SJSA1 (cell line): ENCODE measurements around the gene PSMG4. TPM values are rescaled to one million over a fixed set of nuclear protein-coding genes. Genes with fewer than 3 reads are reported as not detected.

Experiments
- DNase-seq, 2 experiments: peaks; one replicate each; pipeline ENCODE4 v3.0.0-alpha.2; 2015 to 2020; ENCODE audit warnings: low spot score in 2 of 2, low read depth in 1 of 2
- H3K27ac ChIP-seq: fragments of 250-450 bp; sonication (Bioruptor Pico); 2 replicates; pipeline ENCODE4 v1.5.1; 2020; ENCODE audit warnings: mild to moderate bottlenecking, moderate library complexity
- H3K27me3 ChIP-seq: fragments of 250-450 bp; sonication (Bioruptor Pico); replicated peaks from 2 replicates; pipeline ENCODE4 v1.5.1; 2020; ENCODE audit warnings: mild to moderate bottlenecking, moderate library complexity
- H3K36me3 ChIP-seq: fragments of 250-450 bp; sonication (Bioruptor Pico); 2 replicates; pipeline ENCODE4 v1.5.1; 2020; ENCODE audit warnings: mild to moderate bottlenecking
- H3K4me1 ChIP-seq: fragments of 250-450 bp; sonication (Bioruptor Pico); replicated peaks from 2 replicates; pipeline ENCODE4 v1.6.1; 2021; ENCODE audit warnings: mild to moderate bottlenecking
- H3K4me3 ChIP-seq: fragments of 250-450 bp; sonication (Bioruptor Pico); 2 replicates; pipeline ENCODE4 v1.5.1; 2020; ENCODE audit warnings: mild to moderate bottlenecking
- H3K9me3 ChIP-seq: fragments of 250-450 bp; sonication (Bioruptor Pico); replicated peaks from 2 replicates; pipeline ENCODE4 v1.5.1; 2020; ENCODE audit warnings: mild to moderate bottlenecking
- total RNA-seq: library from RNA; depleted of rRNA; stranded (reverse); fragments of >200 nt; shearing (Covaris generic); gene quantifications from 2 replicates; pipeline ENCODE4 v1.2.3, GENCODE V29; 2014

PSMG4 gene
- total RNA-seq, 1 experiment from 2014 or later: 16.1 TPM

DNA sequence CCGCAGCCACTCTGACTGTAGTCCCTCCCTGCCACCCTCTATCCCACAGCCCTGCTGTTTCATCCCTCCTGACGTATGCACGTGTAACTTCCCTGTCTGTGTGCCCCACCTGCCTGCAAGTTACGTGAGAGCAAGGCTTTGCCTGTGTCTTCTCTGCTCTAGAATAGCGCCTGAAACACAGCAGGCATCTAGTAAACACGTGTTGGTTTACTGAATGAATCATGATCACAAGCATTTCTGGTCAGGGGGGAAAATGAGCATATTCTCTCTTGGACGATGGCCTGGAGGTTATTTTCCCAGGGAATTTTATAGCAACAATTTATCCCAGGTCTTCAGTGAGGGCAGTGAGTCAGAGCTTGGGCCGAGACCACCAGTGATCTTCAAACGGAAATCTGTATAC lies 38.3 kb downstream of the PSMG4 start:
- Histone ChIP-seq H3K27me3 (no peaks in the 10 kb centered on the region), H3K4me3 (no peak overlapping the region), H3K36me3 (no peaks in the 10 kb centered on the region), H3K9me3 (no peaks in the 10 kb centered on the region), H3K4me1 (peaks cover 27% of the 10 kb centered on the region), H3K27ac (peak overlapping the region; percentile 73)
- DNase-seq: peak; percentile 75 to 92

DNA sequence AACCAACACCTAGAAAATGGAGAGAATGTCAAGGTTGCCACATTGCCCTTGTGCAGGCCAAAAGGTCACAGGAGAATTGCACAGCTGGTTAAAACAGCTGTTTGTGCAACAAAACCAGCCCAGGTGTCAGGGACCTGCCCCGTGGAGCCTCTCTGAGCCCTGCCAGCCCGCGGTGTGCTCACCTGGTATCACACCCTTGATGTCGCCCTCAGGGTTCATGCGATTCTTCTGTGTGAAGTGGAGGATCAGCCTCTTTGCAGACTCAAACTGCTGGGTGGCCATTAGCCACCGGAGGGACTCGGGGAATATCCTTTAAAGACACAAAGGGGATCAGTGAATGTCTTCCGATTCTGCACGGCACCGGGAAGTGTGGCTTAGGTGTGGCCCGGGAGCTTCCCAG lies 39.2 kb downstream of the PSMG4 start:
- Histone ChIP-seq H3K27me3 (no peaks in the 10 kb centered on the region), H3K36me3 (no peaks in the 10 kb centered on the region), H3K27ac (peak overlapping the region; percentile 73), H3K4me3 (no peak overlapping the region), H3K4me1 (peaks cover 27% of the 10 kb centered on the region), H3K9me3 (no peaks in the 10 kb centered on the region)
- DNase-seq: no peak

DNA sequence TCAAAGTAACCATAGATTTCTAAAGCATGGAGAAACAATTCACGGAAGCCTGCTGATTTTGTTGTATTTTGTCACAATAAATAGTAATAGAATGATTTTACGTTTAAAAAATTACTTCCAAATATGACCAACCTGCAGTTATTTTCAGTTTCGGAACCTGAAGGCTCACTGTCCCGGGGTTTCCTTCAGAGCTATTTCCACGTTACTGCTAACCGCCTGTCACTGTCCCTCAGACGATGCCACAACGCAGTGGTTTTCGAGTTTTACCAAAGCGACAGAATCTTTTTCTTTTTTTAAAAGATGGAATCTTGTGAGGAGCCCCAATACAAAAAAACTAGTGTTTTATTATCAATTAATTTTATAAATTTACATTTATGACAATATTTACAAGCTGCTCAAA lies 40.5 kb downstream of the PSMG4 start:
- H3K9me3 ChIP-seq: no peaks in the 10 kb centered on the region
- peaks cover 27% of the 10 kb centered on the region for H3K4me1 ChIP-seq
- no peak overlapping the region for H3K27ac ChIP-seq
- H3K36me3 ChIP-seq: no peaks in the 10 kb centered on the region
- no peak overlapping the region for H3K4me3 ChIP-seq
- no peak for DNase-seq
- H3K27me3 ChIP-seq: no peaks in the 10 kb centered on the region

DNA sequence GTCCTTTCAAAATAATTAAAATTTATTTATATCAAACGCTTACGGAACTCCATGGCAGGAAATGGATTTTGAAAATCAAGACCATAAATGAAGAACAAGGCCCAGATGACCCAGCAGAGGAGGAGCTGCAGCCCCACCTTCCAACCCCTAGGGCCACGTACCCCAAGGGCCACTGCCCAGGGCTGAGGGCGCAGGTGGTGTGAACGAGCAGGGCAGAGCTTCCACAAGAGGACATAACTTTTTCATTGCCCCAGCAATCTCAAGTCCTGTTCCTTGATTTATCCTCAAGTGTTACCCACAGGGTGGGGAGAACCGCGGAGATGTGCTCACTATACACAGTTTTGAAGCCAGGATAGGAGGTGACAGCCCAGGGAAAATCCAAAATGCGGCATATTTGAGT lies 42.8 kb downstream of the PSMG4 start:
- H3K36me3 ChIP-seq: no peaks in the 10 kb centered on the region
- H3K4me1 ChIP-seq: peaks cover 17% of the 10 kb centered on the region

DNA sequence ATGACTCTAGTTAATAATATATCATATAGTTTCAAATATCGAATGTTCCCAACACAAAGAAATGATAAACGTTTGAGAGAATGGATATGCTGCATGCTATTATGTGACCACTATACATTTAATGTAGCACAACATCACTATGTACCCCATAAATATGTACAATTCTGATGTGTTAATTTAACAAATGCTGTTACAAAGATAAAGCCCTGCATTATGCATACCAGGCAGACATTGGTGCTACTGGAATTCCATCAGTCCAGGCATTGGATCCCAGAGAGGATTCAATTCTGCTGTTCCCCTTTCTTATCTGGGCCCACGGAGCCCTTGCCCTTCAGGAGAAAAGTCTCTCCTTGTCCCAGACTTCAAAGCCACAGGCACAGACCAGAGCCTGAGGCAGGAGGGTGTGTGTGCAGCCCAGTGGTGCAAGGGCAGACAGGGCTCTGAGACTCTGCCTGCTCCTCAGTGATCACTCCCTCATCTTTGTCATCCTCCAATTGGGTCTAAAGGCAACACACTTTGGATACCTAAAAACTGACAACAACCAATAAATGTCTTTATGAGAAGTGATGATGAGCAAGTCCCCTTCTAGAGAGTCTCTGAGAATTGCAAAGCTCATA lies 45.2 kb downstream of the PSMG4 start:
- Histone ChIP-seq H3K36me3 (no peaks in the 10 kb centered on the region), H3K4me1 (no peaks in the 10 kb centered on the region), H3K4me3 (no peak overlapping the region), H3K9me3 (no peaks in the 10 kb centered on the region), H3K27ac (no peak overlapping the region), H3K27me3 (no peaks in the 10 kb centered on the region)
- DNase-seq: no peak

More for the DNA sequence above, 42.8 kb downstream of the PSMG4 start:
- no peak overlapping the region for H3K27ac ChIP-seq
- H3K4me3 ChIP-seq: no peak overlapping the region
- no peaks in the 10 kb centered on the region for H3K27me3 ChIP-seq
- DNase-seq: no peak
- H3K9me3 ChIP-seq: no peaks in the 10 kb centered on the region

DNA sequence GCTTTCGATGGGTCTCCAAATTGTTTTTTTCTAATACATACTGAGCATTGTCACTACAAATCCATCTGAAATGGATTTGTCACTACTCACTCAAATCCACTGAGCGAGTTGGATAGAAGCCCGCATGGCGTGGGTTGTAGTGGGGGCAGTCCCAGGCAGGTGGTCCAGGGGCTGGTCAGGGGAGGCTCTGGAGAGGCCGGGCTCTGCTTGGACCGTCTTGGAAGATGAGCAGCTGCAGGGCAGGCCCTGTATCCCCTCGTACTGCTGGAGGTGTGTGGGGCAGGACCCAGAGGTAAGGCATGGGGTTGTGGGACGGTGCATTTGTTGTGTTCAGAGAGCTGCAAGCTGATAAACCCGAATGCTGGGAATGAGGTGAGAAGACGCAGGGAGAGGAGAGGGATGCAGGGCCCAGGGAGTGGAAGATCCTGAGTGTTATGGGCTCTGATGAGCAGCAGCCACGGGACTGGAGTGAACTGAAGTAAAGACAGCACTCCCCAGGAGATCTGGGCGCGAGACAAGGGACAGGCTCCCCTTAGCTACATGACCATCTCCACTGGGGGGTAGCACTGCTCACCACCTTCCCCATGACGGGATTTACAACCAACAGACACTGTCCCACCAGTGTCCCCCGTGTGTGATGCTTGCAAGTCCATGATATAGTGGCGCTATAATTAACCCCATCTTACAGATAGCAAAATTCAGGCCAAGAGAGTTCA lies 45.9 kb downstream of the PSMG4 start:
- Histone ChIP-seq H3K4me3 (no peak overlapping the region), H3K4me1 (no peaks in the 10 kb centered on the region), H3K27me3 (no peaks in the 10 kb centered on the region), H3K36me3 (no peaks in the 10 kb centered on the region), H3K9me3 (no peaks in the 10 kb centered on the region), H3K27ac (no peak overlapping the region)
- no peak for DNase-seq

DNA sequence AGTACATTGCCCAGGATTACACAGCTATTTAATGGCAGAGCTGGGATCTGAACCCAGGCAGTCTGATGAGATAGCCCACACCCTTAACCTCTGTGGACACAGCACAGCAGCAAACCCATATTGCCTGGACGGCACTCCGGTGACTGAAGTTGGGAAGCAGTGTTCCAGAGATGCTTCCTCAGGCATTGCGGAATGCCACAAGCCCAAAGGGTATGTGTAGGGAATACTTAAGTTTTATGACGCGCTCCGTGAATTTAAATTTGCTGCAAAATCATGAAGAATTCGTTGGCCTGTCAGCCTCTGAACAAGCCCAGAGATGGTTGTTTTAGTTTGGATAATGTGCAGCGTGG lies 46.4 kb downstream of the PSMG4 start:
- Histone ChIP-seq H3K9me3 (no peaks in the 10 kb centered on the region), H3K27me3 (no peaks in the 10 kb centered on the region), H3K27ac (no peak overlapping the region), H3K36me3 (no peaks in the 10 kb centered on the region), H3K4me3 (no peak overlapping the region), H3K4me1 (no peaks in the 10 kb centered on the region)
- DNase-seq: no peak

DNA sequence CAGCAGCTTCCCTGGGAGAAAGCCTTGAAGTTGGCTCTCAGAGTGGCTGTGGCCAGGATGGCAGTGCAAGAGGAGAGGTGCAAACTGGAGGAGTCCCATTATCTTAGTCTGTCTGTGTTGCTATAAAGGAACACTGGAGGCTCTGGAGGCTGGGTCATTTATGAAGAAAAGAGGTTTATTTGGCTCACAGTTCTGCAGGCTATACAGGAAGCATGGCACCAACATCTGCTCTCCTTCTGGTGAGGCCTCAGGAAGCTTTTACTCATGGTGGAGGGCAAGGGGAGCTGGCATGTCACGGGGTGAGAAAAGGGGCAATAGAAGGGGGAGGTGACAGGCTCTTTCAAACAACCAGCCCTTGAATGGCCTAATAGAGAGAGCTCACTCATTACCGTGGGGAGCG lies 47.1 kb downstream of the PSMG4 start:
- H3K4me3 ChIP-seq: no peak overlapping the region
- no peak overlapping the region for H3K27ac ChIP-seq
- no peak for DNase-seq
- no peaks in the 10 kb centered on the region for H3K9me3 ChIP-seq
- H3K36me3 ChIP-seq: no peaks in the 10 kb centered on the region
- H3K27me3 ChIP-seq: no peaks in the 10 kb centered on the region
- H3K4me1 ChIP-seq: no peaks in the 10 kb centered on the region

DNA sequence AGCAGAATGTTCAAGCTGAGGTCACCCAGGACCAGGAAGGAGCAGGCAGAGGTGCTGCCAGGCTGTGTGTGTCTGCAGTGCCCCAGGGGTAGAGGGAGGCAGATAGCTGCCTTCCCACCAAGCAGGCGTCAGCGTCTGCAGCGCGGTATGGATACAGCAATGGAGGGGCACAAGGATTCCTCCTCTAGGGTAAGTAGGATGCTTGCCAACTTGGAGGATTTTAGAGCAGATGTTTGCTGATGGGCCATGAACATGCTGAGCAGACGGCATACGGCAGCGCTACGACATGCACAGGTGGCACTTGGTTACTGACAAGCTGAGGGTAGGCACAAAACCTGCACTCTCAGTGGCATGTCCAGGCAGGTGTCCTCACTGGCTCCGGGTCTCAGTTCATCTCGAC lies 48.1 kb downstream of the PSMG4 start:
- no peaks in the 10 kb centered on the region for H3K36me3 ChIP-seq
- no peak overlapping the region for H3K4me3 ChIP-seq
- H3K4me1 ChIP-seq: no peaks in the 10 kb centered on the region
- no peak for DNase-seq
- H3K27me3 ChIP-seq: no peaks in the 10 kb centered on the region
- no peak overlapping the region for H3K27ac ChIP-seq
- H3K9me3 ChIP-seq: no peaks in the 10 kb centered on the region

DNA sequence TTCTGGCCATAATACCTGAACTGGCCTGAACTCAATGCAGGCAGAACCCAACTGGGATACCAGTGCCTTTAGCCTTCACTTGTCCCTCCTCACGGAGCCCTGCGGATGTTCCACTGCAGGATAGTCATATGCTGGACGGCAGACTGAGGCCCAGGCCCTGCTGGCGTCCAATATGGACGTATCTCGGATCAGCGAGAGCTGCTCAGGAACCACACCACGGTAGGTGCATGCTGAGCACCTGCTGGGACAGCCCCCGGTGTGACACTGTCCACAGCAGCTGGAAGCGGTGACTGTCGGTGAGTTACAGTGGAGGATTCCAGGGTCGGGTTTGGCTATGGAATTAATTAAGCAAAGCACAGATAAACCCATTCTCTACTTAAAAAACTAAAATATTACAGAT lies 48.7 kb downstream of the PSMG4 start:
- no peaks in the 10 kb centered on the region for H3K4me1 ChIP-seq
- no peaks in the 10 kb centered on the region for H3K9me3 ChIP-seq
- H3K27me3 ChIP-seq: no peaks in the 10 kb centered on the region
- no peak overlapping the region for H3K27ac ChIP-seq
- no peak for DNase-seq
- H3K36me3 ChIP-seq: no peaks in the 10 kb centered on the region
- H3K4me3 ChIP-seq: no peak overlapping the region

DNA sequence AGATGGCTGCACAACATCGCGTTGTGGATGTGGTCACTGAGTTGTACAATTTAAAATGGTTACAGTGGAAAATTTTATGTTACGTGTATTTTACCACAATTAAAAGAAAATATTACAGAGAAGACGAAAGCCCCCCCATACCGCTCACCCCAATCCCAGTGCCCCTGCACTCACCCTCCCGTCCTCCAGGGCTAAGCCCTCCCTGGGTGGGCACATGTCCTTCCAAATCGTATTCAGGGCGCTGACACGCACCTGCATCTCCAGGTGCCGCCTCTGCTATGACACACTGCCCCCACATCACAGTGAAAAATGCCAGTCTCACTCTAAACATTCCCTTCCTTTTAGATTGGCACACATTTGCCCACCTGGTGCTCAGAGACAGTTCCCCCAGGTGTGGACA lies 49.4 kb downstream of the PSMG4 start:
- no peak for DNase-seq
- Histone ChIP-seq H3K36me3 (no peaks in the 10 kb centered on the region), H3K27me3 (no peaks in the 10 kb centered on the region), H3K4me1 (no peaks in the 10 kb centered on the region), H3K9me3 (no peaks in the 10 kb centered on the region), H3K4me3 (no peak overlapping the region), H3K27ac (no peak overlapping the region)

DNA sequence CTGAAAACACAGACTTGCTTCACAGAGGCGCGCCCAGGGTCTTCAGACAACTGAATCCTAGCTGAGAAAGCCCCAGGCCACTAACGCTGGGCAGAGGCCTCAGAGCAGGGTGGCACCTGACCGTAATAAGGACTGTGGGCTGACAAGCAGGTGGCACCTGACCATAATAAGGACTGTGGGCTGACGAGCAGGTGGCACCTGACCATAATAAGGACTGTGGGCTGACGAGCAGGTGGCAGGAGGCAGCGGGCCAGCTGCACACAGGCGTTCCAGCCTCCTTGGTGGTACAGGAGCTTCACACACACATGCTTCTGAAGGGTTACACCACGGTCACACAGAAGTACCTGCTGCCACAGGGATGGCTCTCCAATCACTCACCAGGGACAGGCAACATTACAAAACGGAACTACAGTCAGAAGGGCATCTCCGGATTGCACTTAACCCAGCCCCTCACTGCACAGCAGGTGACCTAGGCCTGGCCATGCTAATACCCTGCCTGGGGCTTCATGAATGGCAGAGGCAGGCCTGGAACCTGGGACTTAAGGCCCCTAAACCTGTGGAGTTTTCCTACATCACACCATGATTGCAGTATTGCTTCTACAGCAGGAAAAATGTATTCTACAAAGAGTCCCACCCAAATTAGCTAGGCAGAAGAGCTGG lies 50.8 kb downstream of the PSMG4 start:
- no peaks in the 10 kb centered on the region for H3K9me3 ChIP-seq
- H3K36me3 ChIP-seq: no peaks in the 10 kb centered on the region
- no peak overlapping the region for H3K27ac ChIP-seq
- no peaks in the 10 kb centered on the region for H3K4me1 ChIP-seq
- no peak for DNase-seq
- no peaks in the 10 kb centered on the region for H3K27me3 ChIP-seq
- no peak overlapping the region for H3K4me3 ChIP-seq

DNA sequence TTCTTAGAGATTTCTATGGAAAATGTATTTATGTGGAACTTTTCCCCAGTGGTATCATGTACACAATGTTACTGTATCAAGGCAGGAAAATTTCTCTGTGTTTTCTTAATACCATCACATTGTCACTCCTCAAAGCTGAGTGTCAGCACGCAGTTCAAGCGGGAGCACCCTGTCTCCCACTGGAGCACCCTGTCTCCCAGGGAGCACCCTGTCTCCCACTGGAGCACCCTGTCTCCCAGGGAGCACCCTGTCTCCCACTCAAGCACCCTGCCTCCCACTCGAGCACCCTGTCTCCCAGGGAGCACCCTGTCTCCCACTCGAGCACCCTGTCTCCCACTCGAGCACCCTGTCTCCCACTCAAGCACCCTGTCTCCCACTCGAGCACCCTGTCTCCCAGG lies 51.3 kb downstream of the PSMG4 start:
- Histone ChIP-seq H3K4me3 (no peak overlapping the region), H3K4me1 (no peaks in the 10 kb centered on the region), H3K9me3 (no peaks in the 10 kb centered on the region)

DNA sequence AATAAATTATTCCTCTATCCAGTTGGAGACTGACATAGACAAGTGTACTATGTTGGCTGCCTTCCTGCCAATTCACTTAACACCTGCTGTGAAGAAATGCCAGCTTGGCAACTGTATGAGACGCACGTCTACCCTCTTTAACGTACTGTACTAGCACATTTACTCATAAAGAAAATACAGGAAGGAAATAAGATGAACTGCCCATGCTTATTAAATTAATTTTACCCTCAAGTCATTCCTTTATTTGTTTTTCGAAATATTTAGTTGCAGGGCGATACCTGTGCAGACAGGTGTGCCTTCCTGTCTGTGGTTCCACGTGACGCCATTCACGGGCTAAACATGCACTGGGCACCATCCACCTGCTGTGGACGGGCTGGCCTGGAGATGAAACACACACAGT lies 52.0 kb downstream of the PSMG4 start:
- H3K27me3 ChIP-seq: no peaks in the 10 kb centered on the region
- H3K27ac ChIP-seq: no peak overlapping the region
- H3K4me1 ChIP-seq: no peaks in the 10 kb centered on the region
- H3K4me3 ChIP-seq: no peak overlapping the region
- no peaks in the 10 kb centered on the region for H3K9me3 ChIP-seq
- H3K36me3 ChIP-seq: no peaks in the 10 kb centered on the region
- no peak for DNase-seq

More for the DNA sequence above, 51.3 kb downstream of the PSMG4 start:
- H3K36me3 ChIP-seq: no peaks in the 10 kb centered on the region
- H3K27ac ChIP-seq: no peak overlapping the region
- no peaks in the 10 kb centered on the region for H3K27me3 ChIP-seq
- no peak for DNase-seq
